NCI-H510A treated with DMSO at 0.1 percent for 48 hours (cell line): ENCODE measurements around the gene FGFRL1.
"Not testable (repeated sequence)": the region's sequence is repeated elsewhere in the genome, so short reads cannot be mapped to it uniquely, and the experiment has no call there.

Source experiments
- DNase-seq: peaks from one replicate; lab custom pipeline; 2025; lab: John Stamatoyannopoulos, UW

FGFRL1 gene

GRCh38 chr4:1040344-1041146 is 29.1 kb downstream of the FGFRL1 start:
- DNase-seq, result no peak

GRCh38 chr4:1041147-1041935 is 29.9 kb downstream of the FGFRL1 start:
- DNase-seq, result no peak

GRCh38 chr4:1041936-1042330 is 30.5 kb downstream of the FGFRL1 start:
- no peak for DNase-seq

GRCh38 chr4:1042352-1043055 is 31.1 kb downstream of the FGFRL1 start:
- no peak for DNase-seq

GRCh38 chr4:1043162-1043561 is 31.7 kb downstream of the FGFRL1 start:
- DNase-seq, result no peak

GRCh38 chr4:1043651-1044468 is 32.4 kb downstream of the FGFRL1 start:
- DNase-seq, result no peak

GRCh38 chr4:1044469-1045192 is 33.2 kb downstream of the FGFRL1 start:
- DNase-seq, result no peak

- no peak for DNase-seq
Observed at GRCh38 chr4:1045193-1045594, 33.8 kb downstream of the FGFRL1 start.

- DNase-seq, result no peak
Observed at GRCh38 chr4:1045595-1046201, 34.3 kb downstream of the FGFRL1 start.

- not testable (repeated sequence) for DNase-seq
Observed at GRCh38 chr4:1046581-1047011, 35.2 kb downstream of the FGFRL1 start.

GRCh38 chr4:1047106-1047975 is 35.9 kb downstream of the FGFRL1 start:
- no peak for DNase-seq

GRCh38 chr4:1047976-1048772 is 36.7 kb downstream of the FGFRL1 start:
- DNase-seq, result no peak

GRCh38 chr4:1048773-1049590 is 37.6 kb downstream of the FGFRL1 start:
- no peak for DNase-seq

- DNase-seq, result no peak
Observed at GRCh38 chr4:1049591-1049905, 38.1 kb downstream of the FGFRL1 start.

- no peak for DNase-seq
Observed at GRCh38 chr4:1050486-1051213, 39.2 kb downstream of the FGFRL1 start.

- no peak for DNase-seq
Observed at GRCh38 chr4:1051472-1051871, 40.0 kb downstream of the FGFRL1 start.

- DNase-seq, result no peak
Observed at GRCh38 chr4:1052231-1052671, 40.8 kb downstream of the FGFRL1 start.
